ENCODE results near the gene BMAL1. TPM values are rescaled to one million over a fixed set of nuclear protein-coding genes. Genes with fewer than 3 reads are reported as not detected.

Gene BMAL1
- total RNA-seq, 1 experiment from 2014 or later, result 3.3 TPM

DNA sequence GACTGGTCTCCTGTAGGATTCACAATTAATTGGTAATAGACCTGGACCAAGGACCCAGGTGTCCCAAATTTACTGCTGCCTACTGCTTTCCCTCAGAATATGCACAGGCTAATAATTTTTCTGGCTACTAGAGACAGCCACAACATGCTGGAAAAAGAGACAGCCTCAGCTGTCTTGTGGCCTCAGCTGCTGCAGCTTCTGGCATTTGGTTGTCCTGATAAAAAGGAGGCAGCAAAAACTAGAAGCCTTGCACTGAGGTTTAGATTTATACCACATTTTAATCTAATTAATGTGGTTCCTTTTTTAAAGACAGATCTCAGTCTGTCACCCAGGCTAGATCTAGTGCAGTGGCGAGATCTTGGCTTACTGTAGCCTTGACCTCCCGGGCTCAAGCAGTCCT is 95.6 kb downstream of the BMAL1 start:
- TF ChIP-seq, protein P1, sequence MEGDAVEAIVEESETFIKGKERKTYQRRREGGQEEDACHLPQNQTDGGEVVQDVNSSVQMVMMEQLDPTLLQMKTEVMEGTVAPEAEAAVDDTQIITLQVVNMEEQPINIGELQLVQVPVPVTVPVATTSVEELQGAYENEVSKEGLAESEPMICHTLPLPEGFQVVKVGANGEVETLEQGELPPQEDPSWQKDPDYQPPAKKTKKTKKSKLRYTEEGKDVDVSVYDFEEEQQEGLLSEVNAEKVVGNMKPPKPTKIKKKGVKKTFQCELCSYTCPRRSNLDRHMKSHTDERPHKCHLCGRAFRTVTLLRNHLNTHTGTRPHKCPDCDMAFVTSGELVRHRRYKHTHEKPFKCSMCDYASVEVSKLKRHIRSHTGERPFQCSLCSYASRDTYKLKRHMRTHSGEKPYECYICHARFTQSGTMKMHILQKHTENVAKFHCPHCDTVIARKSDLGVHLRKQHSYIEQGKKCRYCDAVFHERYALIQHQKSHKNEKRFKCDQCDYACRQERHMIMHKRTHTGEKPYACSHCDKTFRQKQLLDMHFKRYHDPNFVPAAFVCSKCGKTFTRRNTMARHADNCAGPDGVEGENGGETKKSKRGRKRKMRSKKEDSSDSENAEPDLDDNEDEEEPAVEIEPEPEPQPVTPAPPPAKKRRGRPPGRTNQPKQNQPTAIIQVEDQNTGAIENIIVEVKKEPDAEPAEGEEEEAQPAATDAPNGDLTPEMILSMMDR (conservative IDR thresholded peaks at IDR 0.05), result no peak
- Histone ChIP-seq H3K23ac (ENCODE audit: insufficient read length, low read depth, low read length) (no peak overlapping the region), H4K20me1 (ENCODE audit: control insufficient read depth, insufficient read depth, insufficient read length) (no peaks in the 10 kb centered on the region), H2BK120ac (ENCODE audit: low read depth, low read length, poor library complexity, severe bottlenecking) (no peak overlapping the region), H2AFZ (ENCODE audit: low read length) (no peak overlapping the region), H4K91ac (ENCODE audit: insufficient read length, low read depth, low read length) (no peak overlapping the region), H3K27ac (ENCODE audit: insufficient read length, low read depth, low read length) (no peak overlapping the region), H2BK15ac (ENCODE audit: low read depth, low read length) (no peak overlapping the region), H2BK12ac (ENCODE audit: insufficient read length, low read depth, low read length) (no peak overlapping the region), H3K79me1 (ENCODE audit: insufficient read depth, low read depth, low read length, poor library complexity, severe bottlenecking) (no peaks in the 10 kb centered on the region), H2BK5ac (ENCODE audit: insufficient read length, low read length) (no peak overlapping the region), H3K4ac (ENCODE audit: low read depth, low read length) (no peak overlapping the region), H3K23me2 (ENCODE audit: insufficient read length, low read depth, low read length, poor library complexity, severe bottlenecking) (no peaks in the 10 kb centered on the region), H2AK5ac (ENCODE audit: insufficient read length, low read length) (no peak overlapping the region), H3K4me1 (ENCODE audit: insufficient read depth, low read length) (no peaks in the 10 kb centered on the region), H4K5ac (ENCODE audit: insufficient read length, low read depth, low read length) (no peak overlapping the region), H3K4me2 (ENCODE audit: insufficient read depth, insufficient read length, low read length) (no peak overlapping the region), H3K56ac (ENCODE audit: insufficient read length, low read depth, low read length) (no peak overlapping the region), H3K9me3 (ENCODE audit: control insufficient read depth, low read depth, low read length) (no peaks in the 10 kb centered on the region), H2BK20ac (ENCODE audit: low read depth, low read length, poor library complexity, severe bottlenecking) (no peak overlapping the region), H3K18ac (ENCODE audit: insufficient read length, low read depth, low read length) (no peak overlapping the region), H3K79me2 (ENCODE audit: insufficient read depth, low read length) (no peaks in the 10 kb centered on the region), H3T11ph (ENCODE audit: low read length) (no peak overlapping the region), H3K14ac (ENCODE audit: insufficient read depth, low read length) (no peak overlapping the region), H3K9ac (ENCODE audit: extremely low read depth, insufficient read length, low read length) (no peak overlapping the region), H3K27me3 (ENCODE audit: insufficient read depth, low read length) (no peaks in the 10 kb centered on the region), H4K8ac (replicated peaks; ENCODE audit: insufficient read length, low read depth, low read length) (no peak overlapping the region)
- no peaks in the 10 kb centered on the region; a peak in 1 of 4 replicates for H3K4me1 Mint-ChIP-seq
- WGBS (ENCODE audit: extremely low coverage, insufficient read length, low lambda C conversion rate), result no CpG with 5 or more reads among the region's 2 CpGs
- no peaks in the 10 kb centered on the region for H3K27me3 Mint-ChIP-seq (ENCODE audit: low read depth)
- DNase-seq, result no peak
- no peak overlapping the region for H3K4me3 Mint-ChIP-seq
- H3K36me3 Mint-ChIP-seq (ENCODE audit: insufficient read depth in 1 of 3, low read depth in 3 of 3), result no peaks in the 10 kb centered on the region
- H3K9me3 Mint-ChIP-seq, result no peaks in the 10 kb centered on the region
- H3K27ac Mint-ChIP-seq, result no peak overlapping the region
